ENCODE data around the gene LYST.

Gene LYST

GRCh38 chr1:235874261-235874660, 7.6 kb upstream of the LYST start:
- TF ChIP-seq CTCF (IDR thresholded peaks at IDR 0.05): no peak
- no peak overlapping the region for H3K27ac ChIP-seq

GRCh38 chr1:235873571-235873970, 6.9 kb upstream of the LYST start:
- no peak overlapping the region for H3K9ac ChIP-seq
- H3K9me3 ChIP-seq (ENCODE audit: control insufficient read depth, low read length): no peaks in the 10 kb centered on the region
- H3K4me3 ChIP-seq (ENCODE audit: low read depth, low read length): no peak overlapping the region
- H2AFZ ChIP-seq: no peak overlapping the region
- H3K27ac ChIP-seq: no peak overlapping the region
- no peak for TF ChIP-seq CTCF (IDR thresholded peaks at IDR 0.05)
- no peaks in the 10 kb centered on the region for H3K27me3 ChIP-seq (ENCODE audit: control insufficient read depth, insufficient read depth, low read length)
- no peaks in the 10 kb centered on the region for H3K79me2 ChIP-seq
- H3K4me2 ChIP-seq (ENCODE audit: low read length): no peak overlapping the region
- no peaks in the 10 kb centered on the region for H3K36me3 ChIP-seq (ENCODE audit: control insufficient read depth, insufficient read depth, low read length)
- H3K4me1 ChIP-seq: no peaks in the 10 kb centered on the region

More at GRCh38 chr1:235874261-235874660, 7.6 kb upstream of the LYST start:
- Histone ChIP-seq H3K4me3 (ENCODE audit: low read depth, low read length) (no peak overlapping the region), H3K9ac (no peak overlapping the region), H3K27me3 (ENCODE audit: control insufficient read depth, insufficient read depth, low read length) (no peaks in the 10 kb centered on the region), H2AFZ (no peak overlapping the region), H3K79me2 (no peaks in the 10 kb centered on the region), H3K4me2 (ENCODE audit: low read length) (no peak overlapping the region), H3K4me1 (no peaks in the 10 kb centered on the region), H3K9me3 (ENCODE audit: control insufficient read depth, low read length) (no peaks in the 10 kb centered on the region), H3K36me3 (ENCODE audit: control insufficient read depth, insufficient read depth, low read length) (no peaks in the 10 kb centered on the region)

GRCh38 chr1:235873045-235873444, 6.3 kb upstream of the LYST start:
- H3K27ac ChIP-seq: no peak overlapping the region
- no peak for TF ChIP-seq CTCF (IDR thresholded peaks at IDR 0.05)

GRCh38 chr1:235872270-235872669, 5.6 kb upstream of the LYST start:
- Histone ChIP-seq H3K79me2 (no peaks in the 10 kb centered on the region), H3K27me3 (ENCODE audit: control insufficient read depth, insufficient read depth, low read length) (no peaks in the 10 kb centered on the region), H3K36me3 (ENCODE audit: control insufficient read depth, insufficient read depth, low read length) (no peaks in the 10 kb centered on the region), H3K4me3 (ENCODE audit: low read depth, low read length) (no peak overlapping the region), H3K4me2 (ENCODE audit: low read length) (no peak overlapping the region), H3K9me3 (ENCODE audit: control insufficient read depth, low read length) (no peaks in the 10 kb centered on the region), H2AFZ (no peak overlapping the region), H3K27ac (no peak overlapping the region), H3K9ac (no peak overlapping the region), H3K4me1 (no peaks in the 10 kb centered on the region)
- TF ChIP-seq CTCF (IDR thresholded peaks at IDR 0.05): no peak

More at GRCh38 chr1:235873045-235873444, 6.3 kb upstream of the LYST start:
- H3K27me3 ChIP-seq (ENCODE audit: control insufficient read depth, insufficient read depth, low read length): no peaks in the 10 kb centered on the region
- H2AFZ ChIP-seq: no peak overlapping the region
- H3K79me2 ChIP-seq: no peaks in the 10 kb centered on the region
- H3K4me2 ChIP-seq (ENCODE audit: low read length): no peak overlapping the region
- H3K4me1 ChIP-seq: no peaks in the 10 kb centered on the region
- no peaks in the 10 kb centered on the region for H3K9me3 ChIP-seq (ENCODE audit: control insufficient read depth, low read length)
- no peaks in the 10 kb centered on the region for H3K36me3 ChIP-seq (ENCODE audit: control insufficient read depth, insufficient read depth, low read length)
- no peak overlapping the region for H3K9ac ChIP-seq
- no peak overlapping the region for H3K4me3 ChIP-seq (ENCODE audit: low read depth, low read length)

- peak overlapping the region; percentile 81 for H2AFZ ChIP-seq
- peak overlapping the region; percentile 74 for H3K4me2 ChIP-seq (ENCODE audit: low read length)
- H3K4me1 ChIP-seq: peaks cover 3% of the 10 kb centered on the region
- no peak for TF ChIP-seq CTCF (IDR thresholded peaks at IDR 0.05)
- H3K9ac ChIP-seq: no peak overlapping the region
- H3K79me2 ChIP-seq: peaks cover 9% of the 10 kb centered on the region
- no peaks in the 10 kb centered on the region for H3K9me3 ChIP-seq (ENCODE audit: control insufficient read depth, low read length)
- H3K4me3 ChIP-seq (ENCODE audit: low read depth, low read length): peak overlapping the region; percentile 86
- H3K27me3 ChIP-seq (ENCODE audit: control insufficient read depth, insufficient read depth, low read length): no peaks in the 10 kb centered on the region
- peak overlapping the region; percentile 85 for H3K27ac ChIP-seq
- H3K36me3 ChIP-seq (ENCODE audit: control insufficient read depth, insufficient read depth, low read length): no peaks in the 10 kb centered on the region
Observed at GRCh38 chr1:235867903-235868469, 1.3 kb upstream of the LYST start.

Data from parathyroid adenoma (tissue), 2 donors.